ENCODE measurements around the gene BUB1B.
"Not testable (repeated sequence)": the region's sequence is repeated elsewhere in the genome, so short reads cannot be mapped to it uniquely, and the experiment has no call there.

Gene BUB1B

DNA sequence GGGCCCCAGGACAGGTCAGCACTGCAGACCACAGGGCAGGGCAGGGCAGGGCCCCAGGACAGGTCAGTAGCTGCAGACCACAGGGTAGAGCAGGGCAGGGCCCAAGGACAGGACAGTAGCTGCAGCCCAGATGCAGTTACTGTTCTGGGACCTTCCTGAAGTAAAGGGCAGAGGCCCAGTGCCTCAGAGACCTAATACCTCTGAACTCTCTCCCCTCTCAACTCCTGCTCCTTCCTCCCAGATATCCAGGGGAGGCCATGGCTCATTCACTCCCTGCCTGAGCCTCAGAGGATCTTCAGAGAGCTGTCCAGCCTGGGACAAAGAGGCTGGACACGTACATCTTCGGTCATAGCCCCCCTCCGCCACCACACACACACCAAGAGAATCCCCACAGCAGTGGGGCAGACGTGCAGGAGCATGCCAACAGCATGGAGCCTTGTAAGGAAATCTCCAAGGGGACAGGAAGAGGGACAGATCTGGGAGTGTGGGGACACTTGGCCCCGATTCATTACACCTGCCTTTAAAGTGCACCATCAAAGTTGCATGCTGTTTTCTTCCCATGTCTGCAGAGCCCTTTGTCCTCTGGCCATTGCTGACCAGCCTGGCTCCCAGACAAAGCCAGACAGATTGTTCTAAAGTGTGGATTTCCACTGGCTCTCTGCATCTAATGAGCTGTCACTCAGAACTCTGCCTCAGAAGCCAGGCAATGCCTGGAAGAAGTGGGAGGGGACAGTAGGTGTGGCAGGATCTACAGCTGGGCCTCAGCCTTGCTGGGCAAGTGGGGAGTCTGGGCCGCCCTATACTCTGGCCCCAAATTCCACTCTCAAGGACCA lies 24.2 kb upstream of the BUB1B start:
- DNase-seq (ENCODE audit: low read depth in 2 of 2): no peak

- no peak for DNase-seq (ENCODE audit: low read depth in 2 of 2)
Measured at GRCh38 chr15:40137303-40138200, 23.3 kb upstream of the BUB1B start.

DNA sequence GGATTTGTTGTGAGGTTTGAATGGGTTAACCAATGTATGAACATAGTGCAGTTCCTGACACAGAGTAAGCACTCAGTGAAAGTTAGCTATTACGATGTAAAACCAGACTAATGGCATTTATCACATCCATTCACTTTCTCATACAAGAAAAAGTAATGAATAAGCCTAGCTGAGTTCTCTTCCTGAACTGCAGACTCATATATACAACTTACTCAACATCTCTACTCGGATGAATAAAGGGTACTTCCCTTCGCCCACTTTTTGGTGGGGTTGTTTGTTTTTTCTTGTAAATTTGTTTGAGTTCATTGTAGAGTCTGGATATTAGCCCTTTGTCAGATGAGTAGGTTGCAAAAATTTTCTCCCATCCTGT lies 22.7 kb upstream of the BUB1B start:
- not testable (repeated sequence) for DNase-seq (ENCODE audit: low read depth in 2 of 2)

- DNase-seq (ENCODE audit: low read depth in 2 of 2): no peak
Measured at GRCh38 chr15:40142428-40142827, 18.4 kb upstream of the BUB1B start.

GRCh38 chr15:40146037-40146436 lies 14.8 kb upstream of the BUB1B start:
- no peak for DNase-seq (ENCODE audit: low read depth in 2 of 2)

DNA sequence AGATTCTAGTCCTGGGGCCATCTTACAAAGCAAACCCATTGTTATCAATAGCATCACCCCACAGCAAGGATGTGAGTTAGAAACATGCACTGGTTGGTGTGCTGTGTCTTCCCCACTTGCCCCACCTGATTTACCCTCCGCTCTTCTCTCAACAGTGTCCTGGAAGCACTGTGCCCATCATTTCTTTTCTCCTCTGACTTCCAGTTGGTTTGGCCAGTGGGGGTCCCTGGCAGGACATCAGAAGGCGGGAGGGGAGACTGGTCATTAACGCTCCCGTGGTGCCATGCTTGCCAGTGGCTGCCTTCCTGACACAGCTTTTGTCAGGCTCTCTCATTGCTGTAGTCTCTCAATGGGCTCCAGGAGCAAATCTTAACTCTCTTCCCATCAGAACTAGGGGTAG lies 11.5 kb upstream of the BUB1B start:
- no peak for DNase-seq (ENCODE audit: low read depth in 2 of 2)

GRCh38 chr15:40150163-40150925 lies 10.5 kb upstream of the BUB1B start:
- no peak for DNase-seq (ENCODE audit: low read depth in 2 of 2)

DNA sequence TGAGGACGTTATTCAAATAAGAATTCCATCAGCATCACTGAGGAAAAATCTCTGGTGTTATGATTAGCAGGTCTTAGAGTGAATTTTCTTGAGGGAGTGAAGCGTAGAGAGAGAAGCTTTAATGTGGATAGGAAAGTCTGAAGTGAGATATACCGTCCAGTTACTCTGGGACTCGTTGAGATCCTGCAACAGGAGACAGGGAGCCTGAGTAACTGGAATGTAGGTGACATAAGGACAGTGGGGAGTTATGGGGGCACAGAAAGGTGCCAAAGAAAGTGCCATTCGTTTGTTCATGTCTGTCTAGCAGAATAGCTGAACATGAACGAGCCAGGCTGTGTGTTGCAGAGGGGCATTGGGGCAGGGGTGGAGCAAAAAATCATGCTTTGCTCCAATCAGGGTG lies 9.4 kb upstream of the BUB1B start:
- DNase-seq (ENCODE audit: low read depth in 2 of 2): no peak

DNA sequence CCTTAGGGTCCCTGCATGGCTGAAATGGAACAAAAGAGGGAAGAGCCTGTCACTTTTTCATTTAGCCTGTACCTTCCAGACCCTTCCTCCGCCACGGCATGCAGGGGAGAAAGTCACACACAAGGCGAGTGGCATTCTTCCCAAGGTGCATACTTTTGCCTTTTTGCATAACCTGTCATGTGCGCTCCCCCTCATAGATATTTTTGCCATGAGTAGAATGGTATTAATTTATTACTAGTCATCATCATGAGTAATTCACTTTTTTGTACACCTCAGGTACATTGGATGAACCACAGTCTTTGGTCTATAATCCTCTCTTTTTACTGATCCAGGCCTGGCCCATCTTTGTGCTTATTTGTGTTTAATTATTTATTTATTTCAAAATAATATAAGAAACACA lies 8.9 kb upstream of the BUB1B start:
- DNase-seq (ENCODE audit: low read depth in 2 of 2): no peak

DNA sequence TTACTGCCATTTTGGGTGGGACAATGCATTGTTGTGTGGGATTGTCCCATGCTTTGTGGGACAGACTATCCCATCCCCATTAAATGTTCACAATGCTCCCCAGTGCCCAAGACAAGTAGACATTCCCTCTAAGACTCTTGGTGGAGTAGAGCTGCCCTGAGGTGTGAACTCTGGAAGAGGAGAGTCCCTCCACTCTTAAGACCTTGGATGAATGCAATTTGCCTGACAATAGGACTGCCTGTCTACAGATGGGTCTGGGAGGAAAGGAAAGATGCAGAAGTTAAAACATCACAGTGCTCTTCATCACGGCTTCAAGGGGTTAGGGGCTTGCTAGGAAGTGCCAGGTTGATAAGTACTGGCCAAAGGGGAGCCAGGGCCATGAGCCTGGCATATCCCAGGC lies 6.0 kb upstream of the BUB1B start:
- DNase-seq (ENCODE audit: low read depth in 2 of 2): not testable (repeated sequence)

- DNase-seq (ENCODE audit: low read depth in 2 of 2): no peak
Measured at GRCh38 chr15:40155270-40155910, 5.5 kb upstream of the BUB1B start.

DNA sequence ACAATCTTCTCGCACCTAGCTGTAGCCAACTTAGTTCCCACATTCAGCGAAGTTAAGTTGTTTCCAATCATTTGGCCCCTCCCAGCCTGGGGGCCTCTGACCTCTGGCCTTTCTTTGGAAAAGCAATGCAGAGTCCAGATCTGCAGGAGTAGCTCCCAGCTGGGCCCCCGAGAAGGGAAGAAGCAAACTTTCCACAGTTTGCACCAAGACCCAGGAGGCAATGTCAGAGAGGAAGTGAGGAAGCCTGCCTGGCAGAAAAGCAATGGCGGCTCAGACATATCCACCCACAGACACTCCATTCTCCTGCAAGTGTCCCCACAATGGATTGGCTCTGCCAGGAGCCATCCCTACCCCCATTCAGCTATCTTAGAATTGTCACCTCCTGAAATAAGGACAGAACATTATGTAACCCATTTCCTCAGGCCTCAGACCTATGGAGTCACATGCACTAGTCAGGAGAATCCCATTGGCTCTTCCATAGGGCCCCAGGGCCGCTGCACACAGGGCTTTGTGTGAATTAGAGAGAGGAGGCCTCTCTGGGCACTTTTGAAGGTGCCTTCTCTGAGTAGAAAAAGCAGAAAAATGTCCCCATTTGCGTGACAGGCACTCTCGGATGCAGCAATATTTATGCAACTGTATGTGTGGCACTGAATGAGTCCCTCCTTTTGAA lies 3.0 kb upstream of the BUB1B start:
- no peak for DNase-seq (ENCODE audit: low read depth in 2 of 2)

DNA sequence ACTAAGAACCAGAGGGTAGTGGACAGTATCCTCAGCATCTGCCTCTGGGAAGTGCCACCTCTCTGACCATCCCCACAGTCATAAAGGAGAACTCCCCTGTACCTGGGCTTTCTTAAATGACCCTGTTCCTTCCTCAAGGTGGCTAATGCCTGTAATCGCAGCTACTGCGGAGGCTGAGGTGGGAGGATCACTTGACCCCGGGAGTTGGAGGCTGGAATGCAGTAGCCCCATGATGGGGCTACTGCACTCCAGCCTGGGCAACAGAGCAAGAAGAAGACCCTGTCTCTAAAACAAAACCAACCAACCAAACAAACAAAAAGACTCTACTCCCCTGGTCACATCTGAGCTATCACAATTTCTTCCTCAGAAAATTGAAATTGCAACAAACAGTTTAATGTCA lies 848 bp upstream of the BUB1B start:
- DNase-seq (ENCODE audit: low read depth in 2 of 2): no peak

DNA sequence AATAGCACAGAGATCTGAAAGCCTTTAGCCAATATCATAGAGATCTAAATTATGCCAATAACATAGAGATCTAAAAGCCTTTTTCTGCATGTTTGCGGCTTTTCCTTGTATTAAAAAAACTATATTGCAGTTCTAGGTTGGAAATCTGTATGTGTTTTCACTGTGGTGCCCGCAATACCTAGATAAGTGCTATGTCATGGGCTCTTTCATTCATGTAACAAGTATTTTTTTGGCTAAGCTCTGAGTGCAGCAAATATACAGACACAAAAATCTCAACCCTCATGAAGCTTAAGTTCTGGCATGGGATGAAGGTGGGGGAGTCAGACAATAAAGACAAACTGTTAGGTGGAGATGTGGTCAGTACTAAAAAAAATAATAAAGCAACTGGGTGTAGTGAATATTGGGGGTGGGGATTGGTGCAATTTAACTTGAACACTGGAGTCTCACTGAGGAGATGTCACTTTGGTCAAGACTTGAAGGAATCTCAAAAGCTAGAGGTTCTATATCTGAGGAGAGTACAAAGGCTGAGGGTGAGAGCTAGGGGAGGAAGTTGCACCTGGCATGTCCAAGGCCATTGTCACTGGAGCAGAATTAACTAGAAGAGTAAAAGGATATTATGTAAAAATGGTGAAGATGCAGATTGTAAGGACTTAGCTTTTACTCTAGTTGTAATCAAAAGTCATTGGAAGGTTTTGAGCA lies 973 bp downstream of the BUB1B start:
- no peak for DNase-seq (ENCODE audit: low read depth in 2 of 2)

- no peak for DNase-seq (ENCODE audit: low read depth in 2 of 2)
Measured at GRCh38 chr15:40162552-40162951, 1.7 kb downstream of the BUB1B start.

DNA sequence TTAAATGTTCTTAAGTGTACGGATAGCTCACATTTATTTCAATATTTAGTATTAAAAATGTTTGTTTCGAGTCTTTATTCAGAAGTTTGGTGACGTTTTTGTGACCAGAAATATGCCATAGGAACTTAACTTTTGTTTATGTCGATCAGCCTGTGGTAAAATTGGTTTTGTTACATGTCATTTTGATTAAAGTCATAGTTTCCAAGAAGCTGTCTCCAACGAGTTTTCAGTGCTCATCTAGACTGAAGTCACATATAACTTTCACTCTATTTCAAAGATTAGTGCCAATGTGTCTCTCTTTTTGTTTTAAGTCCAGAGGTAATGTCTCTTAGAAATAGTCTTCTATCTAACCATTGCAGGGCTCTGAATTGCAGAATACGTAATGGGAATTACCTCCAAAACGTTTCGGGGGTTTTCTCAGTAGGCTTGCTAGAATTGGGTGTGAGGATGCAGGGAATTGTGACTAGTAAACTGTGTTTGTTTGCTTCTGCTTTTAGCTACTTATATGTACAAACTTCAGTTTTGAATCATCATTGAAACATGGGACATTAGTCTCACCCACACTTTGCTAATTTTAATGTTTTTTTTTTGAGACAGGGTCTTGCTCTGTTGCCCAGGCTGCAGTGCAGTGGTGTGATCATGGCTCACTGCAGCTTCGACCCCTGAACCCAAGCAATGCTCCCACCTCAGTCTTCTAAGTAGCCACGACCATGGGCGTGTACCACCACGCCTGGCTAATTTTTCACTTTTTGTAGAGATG lies 3.0 kb downstream of the BUB1B start:
- DNase-seq (ENCODE audit: low read depth in 2 of 2): no peak

DNA sequence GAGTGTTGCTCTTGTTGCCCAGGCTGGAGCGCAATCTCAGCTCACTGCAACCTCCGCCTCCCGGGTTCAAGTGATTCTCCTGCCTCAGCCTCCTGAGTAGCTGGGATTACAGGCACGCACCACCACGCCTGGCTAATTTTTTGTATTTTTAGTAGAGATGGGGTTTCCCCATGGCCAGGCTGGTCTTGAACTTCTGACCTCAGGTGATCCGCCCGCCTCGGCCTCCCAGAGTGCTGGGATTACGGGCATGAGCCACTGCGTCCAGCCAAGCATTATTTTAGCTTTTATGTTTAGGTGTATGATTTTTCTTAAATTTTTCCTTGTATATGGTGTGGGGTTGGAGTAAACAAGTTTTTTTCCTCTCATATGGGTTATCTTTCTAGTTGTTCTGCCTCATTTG lies 6.5 kb downstream of the BUB1B start:
- DNase-seq (ENCODE audit: low read depth in 2 of 2): not testable (repeated sequence)

- no peak for DNase-seq (ENCODE audit: low read depth in 2 of 2)
Measured at GRCh38 chr15:40175160-40175559, 14.3 kb downstream of the BUB1B start.

- DNase-seq (ENCODE audit: low read depth in 2 of 2): no peak
Measured at GRCh38 chr15:40182358-40183029, 21.6 kb downstream of the BUB1B start.
